Endothelial cell of umbilical vein (primary cell): Measurements from ENCODE around the gene NODAL. TPM values are rescaled to one million over a fixed set of nuclear protein-coding genes. Genes with fewer than 3 reads are reported as not detected.

Experiments
- BruUV-seq: library from RNA; stranded (reverse); fragments of 400-500 nt; replicated peaks from 2 replicates; lab custom pipeline; 2021; lab: Mats Ljungman, UMichigan
- CTCF ChIA-PET: fragments of 300-600, 350-600 bp; sonication (Branson Sonifier 250); formaldehyde crosslinking; loops from one replicate; lab custom pipeline; 2021; ENCODE audit warnings: antibody characterized with exemption, inconsistent platforms; lab: Charles Lee
- POLR2A ChIA-PET: fragments of 300-600, 350-600 bp; sonication (Branson Sonifier 250); formaldehyde crosslinking; loops from one replicate; lab custom pipeline; 2021; ENCODE audit warnings: antibody characterized with exemption, inconsistent platforms; lab: Charles Lee
- DNase-seq: peaks from one replicate; pipeline ENCODE4 v3.0.0-alpha.2; 2011; ENCODE audit warnings: low read depth, low spot score
- FAIRE-seq: peaks from 2 replicates; lab custom pipeline; 2011; peaks lifted over from hg19 to GRCh38; lab: Jason Lieb, UNC
- H2AFZ ChIP-seq: 2 replicates; pipeline ENCODE4 v1.6.0; 2012; ENCODE audit warnings: low read depth, low read length, control low read depth, inconsistent platforms
- H3K27ac ChIP-seq: 2 replicates; pipeline ENCODE4 v1.5.1; 2011; ENCODE audit warnings: low read depth, mild to moderate bottlenecking, control low read depth, low read length, moderate library complexity; ENCODE audit not compliant: insufficient read depth
- H3K27me3 ChIP-seq, 2 experiments: 2 replicates each; pipeline versions ENCODE4 v1.6.0 to v1.6.1; 2011; ENCODE audit warnings: low read length in 2 of 2, mixed read lengths in 1 of 2; ENCODE audit not compliant: control insufficient read depth in 2 of 2, insufficient read depth in 2 of 2
- H3K36me3 ChIP-seq, 2 experiments: 2 replicates in 1 of 2; 3 replicates in 1 of 2; pipeline ENCODE4 v1.5.1; 2011; ENCODE audit warnings: low read length in 2 of 2, mild to moderate bottlenecking in 1 of 2, moderate library complexity in 1 of 2; ENCODE audit not compliant: control insufficient read depth in 2 of 2, insufficient read depth in 2 of 2; ENCODE audit errors: extremely low read depth in 1 of 2
- H3K4me1 ChIP-seq: 3 replicates; pipeline ENCODE4 v1.5.1; 2011; ENCODE audit warnings: mild to moderate bottlenecking, low read length; ENCODE audit not compliant: control insufficient read depth, insufficient read depth; ENCODE audit errors: extremely low read depth
- H3K4me2 ChIP-seq: 2 replicates; pipeline ENCODE4 v1.6.1; 2011; ENCODE audit warnings: low read length, control low read depth, mixed read lengths; ENCODE audit not compliant: insufficient read depth
- H3K4me3 ChIP-seq, 3 experiments: fragments of 200-600 bp in 1 of 3; sonication (generic), shearing (Covaris generic) in 1 of 3; replicated peaks in 1 of 3; 2 replicates each; pipeline ENCODE4 v1.5.1; 2011 to 2016; ENCODE audit warnings: control low read depth in 3 of 3, low read length in 3 of 3, mild to moderate bottlenecking in 2 of 3, inconsistent platforms in 1 of 3, low read depth in 1 of 3, moderate library complexity in 1 of 3; ENCODE audit not compliant: insufficient read depth in 1 of 3
- H3K79me2 ChIP-seq: 2 replicates; pipeline ENCODE4 v1.6.0; 2012; ENCODE audit warnings: low read length, inconsistent platforms; ENCODE audit not compliant: control insufficient read depth, insufficient read depth
- H3K9ac ChIP-seq: replicated peaks from 2 replicates; pipeline ENCODE3; 2011; ENCODE audit warnings: low read length, control low read depth; ENCODE audit not compliant: insufficient read depth; ENCODE audit errors: extremely low read depth
- H3K9me1 ChIP-seq: replicated peaks from 3 replicates; pipeline ENCODE4 v1.6.0; 2011; ENCODE audit warnings: mild to moderate bottlenecking, low read length; ENCODE audit not compliant: control insufficient read depth, insufficient read depth; ENCODE audit errors: extremely low read depth
- H3K9me3 ChIP-seq: replicated peaks from 2 replicates; pipeline ENCODE4 v1.5.1; 2012; ENCODE audit warnings: low read length, inconsistent platforms; ENCODE audit not compliant: control insufficient read depth, insufficient read depth
- H4K20me1 ChIP-seq: replicated peaks from 2 replicates; pipeline ENCODE3; 2011; ENCODE audit warnings: mild to moderate bottlenecking, low read length; ENCODE audit not compliant: control insufficient read depth, insufficient read depth; ENCODE audit errors: extremely low read depth
- CTCF ChIP-seq, 2 donors: IDR thresholded peaks; 1 replicate in 1 of 2; 2 replicates in 1 of 2; pipeline ENCODE4 v1.5.1; 2011; ENCODE audit warnings: low read length in 2 of 2, mild to moderate bottlenecking in 2 of 2, moderate library complexity in 2 of 2, control low read depth in 1 of 2, inconsistent platforms in 1 of 2, low read depth in 1 of 2; ENCODE audit not compliant: insufficient read depth in 1 of 2; ENCODE audit errors: extremely low read depth in 1 of 2
- EZH2 ChIP-seq: IDR thresholded peaks from 2 replicates; pipeline ENCODE4 v1.6.1; 2012; ENCODE audit warnings: borderline replicate concordance, low read depth, mild to moderate bottlenecking, moderate library complexity, low read length, inconsistent platforms; ENCODE audit not compliant: severe bottlenecking
- FOS ChIP-seq: IDR thresholded peaks from 2 replicates; pipeline ENCODE4 v1.6.1; 2011; ENCODE audit warnings: mild to moderate bottlenecking, low read length, moderate library complexity, borderline replicate concordance; ENCODE audit not compliant: insufficient read depth
- GATA2 ChIP-seq: IDR thresholded peaks from 2 replicates; pipeline ENCODE4 v1.7.0; 2011; ENCODE audit warnings: low read depth, mild to moderate bottlenecking, moderate library complexity, mixed read lengths, low read length; ENCODE audit not compliant: insufficient read length, insufficient read depth
- JUN ChIP-seq: IDR thresholded peaks from 2 replicates; pipeline ENCODE4 v1.6.1; 2011; ENCODE audit warnings: borderline replicate concordance, low read depth; ENCODE audit not compliant: insufficient read length, insufficient read depth
- MAX ChIP-seq: IDR thresholded peaks from 2 replicates; pipeline ENCODE4 v1.6.1; 2011; ENCODE audit not compliant: insufficient read depth, insufficient read length
- MYC ChIP-seq: IDR thresholded peaks from one replicate; pipeline ENCODE4 v1.6.1; 2011; ENCODE audit warnings: mild to moderate bottlenecking, low read depth, low read length
- POLR2A ChIP-seq: IDR thresholded peaks from 2 replicates; pipeline ENCODE4 v1.6.1; 2012; ENCODE audit warnings: low read depth, mild to moderate bottlenecking, control low read depth, low read length
- POLR2AphosphoS5 ChIP-seq: IDR thresholded peaks from 2 replicates; pipeline ENCODE4 v1.6.1; 2012; ENCODE audit warnings: low read depth, mild to moderate bottlenecking, control low read depth, low read length, moderate library complexity; ENCODE audit not compliant: insufficient read depth
- dilution Hi-C: fragments of 300-500 bp; cut with MboI; formaldehyde crosslinking; loops from one replicate; pipeline ENCODE4 v1.15.0; 2019; ENCODE audit warnings: low sequenced_read_pairs; ENCODE audit not compliant: extremely low pct_ligation_motif_present
- intact Hi-C: fragments of 100-400 bp; cut with micrococcal nuclease; formaldehyde crosslinking; loops from one replicate; pipeline ENCODE4 v1.10.0; 2022
- polyA plus RNA-seq, 4 experiments: library from polyadenylated mRNA; depleted of rRNA in 3 of 4; stranded (reverse) in 3 of 4; unstranded in 1 of 4; fragments of >200 nt; gene quantifications; 2 replicates each; pipeline versions ENCODE4 v1.2.1 to v1.2.3, GENCODE V29; 2011 to 2012; ENCODE audit warnings: missing spikeins in 1 of 4
- total RNA-seq: library from RNA; stranded (reverse); gene quantifications from 2 replicates; pipeline ENCODE4 v1.2.3, GENCODE V29; 2021

NODAL gene
- total and polyA plus RNA-seq, 2 donors (not counting 3 experiments of a cell fraction or from before 2014, with no cell fraction given): not detected

- intact Hi-C loops: loop anchor here (1.0 to 2.0 kb wide), 2 partner anchors 21 to 75 kb away; partner anchors contain the start of genes LRRC20 and PALD1
- H2AFZ ChIP-seq: peak overlapping the region; percentile 72
Observed at GRCh38 chr10:70403483-70404035, 37.9 kb downstream of the NODAL start.

More at GRCh38 chr10:70403483-70404035, 37.9 kb downstream of the NODAL start:
- Histone ChIP-seq H3K4me3 (peak overlapping the region in 1 of 3 experiments; percentile 40), H3K4me1 (peaks cover 24% of the 10 kb centered on the region), H3K27me3 (no peaks in the 10 kb centered on the region), H4K20me1 (peaks cover 3% of the 10 kb centered on the region), H3K36me3 (no peaks in the 10 kb centered on the region), H3K9ac (no peak overlapping the region), H3K27ac (no peak overlapping the region), H3K9me1 (no peaks in the 10 kb centered on the region), H3K4me2 (peak overlapping the region; percentile 77), H3K79me2 (peaks cover 30% of the 10 kb centered on the region), H3K9me3 (no peaks in the 10 kb centered on the region)
- no TSS peak for BruUV-seq
- TF ChIP-seq CTCF (IDR thresholded peaks at IDR 0.05; ENCODE audit: extremely low read depth in 1 of 2, insufficient read depth in 1 of 2, low read depth in 1 of 2, low read length in 2 of 2) (no peak), POLR2AphosphoS5 (no peak), POLR2A (no peak), FOS (no peak), MYC (no peak), JUN (no peak), MAX (no peak), GATA2 (no peak), EZH2 (no peak)
- CTCF ChIA-PET: interaction anchor here (0.8 to 5.3 kb wide), 12 partner anchors 10 to 257 kb away, joined by 3 to 43 read pairs (median 6); partner anchors contain the start of genes PPA1 and TYSND1
- POLR2A ChIA-PET: interaction anchor here (0.6 to 1.8 kb wide), 4 partner anchors 19 to 76 kb away, joined by 3 to 9 read pairs (median 4); no protein-coding TSS in a partner anchor
- FAIRE-seq (no peak), DNase-seq (no peak)
- dilution Hi-C loops: no loop called here
